GM21786 (cell line): ENCODE data around the gene SLC17A3.

ENCODE experiments used
- ATAC-seq: cut with Tn5 transposase; IDR thresholded peaks from one replicate; pipeline ENCODE4 v1.9.1; 2021; ENCODE audit not compliant: unreplicated experiment

The SLC17A3 gene

DNA sequence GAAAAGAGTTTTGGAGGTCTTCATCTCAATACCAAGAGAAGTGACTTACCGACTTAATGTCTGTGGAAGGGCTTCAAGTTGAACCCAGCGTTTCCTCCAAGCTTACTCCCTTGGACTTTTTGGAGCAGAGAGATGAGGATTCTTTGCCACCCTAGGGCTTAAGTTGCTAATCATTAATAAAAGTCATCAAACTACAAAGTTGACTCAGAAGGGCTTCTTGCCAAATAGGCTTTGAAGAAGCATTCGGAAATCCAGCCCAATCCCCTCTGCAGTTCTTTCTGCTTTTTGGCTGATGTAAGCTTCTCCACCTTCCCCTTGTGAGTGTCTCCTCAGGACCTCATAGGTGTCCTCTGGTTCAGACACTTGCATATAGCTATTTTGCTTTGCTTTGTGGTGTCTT, at the start of gene SLC17A3:
Gene SLC17A3, minus strand, starts transcription at position 126 of the 400 bp plus-strand sequence. CDS start 5,856 bp downstream, outside the sequence.
- no peak for ATAC-seq

GRCh38 chr6:25922301-25922700, 48.3 kb upstream of the SLC17A3 start:
- no peak for ATAC-seq

DNA sequence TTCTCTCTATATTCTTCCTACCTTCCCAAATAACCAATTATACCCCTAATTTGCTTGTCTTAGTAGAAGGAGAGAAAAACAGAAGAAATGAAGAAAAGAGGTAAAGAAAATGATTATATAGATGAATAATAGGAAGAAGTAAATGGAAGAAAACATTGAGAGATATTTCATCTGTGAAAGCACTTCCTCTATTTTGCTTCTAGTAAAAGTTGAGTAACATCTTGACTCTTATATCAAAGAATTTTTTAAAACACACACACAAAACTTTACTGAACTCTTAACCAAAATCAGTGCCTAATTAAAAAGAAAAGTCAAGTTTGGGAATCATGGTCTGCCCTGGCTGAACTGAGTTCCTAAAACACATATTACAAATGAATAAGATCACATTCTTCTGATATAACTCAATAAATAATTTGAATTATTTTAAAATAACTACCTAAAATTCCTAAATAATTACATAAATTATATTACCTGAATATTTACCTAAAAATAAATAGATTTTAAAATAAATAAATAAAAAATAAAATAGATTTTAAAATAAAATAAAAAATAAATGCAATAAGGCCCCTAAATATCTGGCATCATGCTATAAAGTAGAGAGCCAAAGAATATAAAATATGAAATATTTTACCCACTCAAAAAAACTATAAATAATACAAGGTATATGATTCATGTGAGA, 47.6 kb upstream of the SLC17A3 start:
- no peak for ATAC-seq

- ATAC-seq: no peak
Measured at GRCh38 chr6:25919657-25920056, 45.6 kb upstream of the SLC17A3 start.

GRCh38 chr6:25918083-25918683, 44.1 kb upstream of the SLC17A3 start:
- no peak for ATAC-seq

DNA sequence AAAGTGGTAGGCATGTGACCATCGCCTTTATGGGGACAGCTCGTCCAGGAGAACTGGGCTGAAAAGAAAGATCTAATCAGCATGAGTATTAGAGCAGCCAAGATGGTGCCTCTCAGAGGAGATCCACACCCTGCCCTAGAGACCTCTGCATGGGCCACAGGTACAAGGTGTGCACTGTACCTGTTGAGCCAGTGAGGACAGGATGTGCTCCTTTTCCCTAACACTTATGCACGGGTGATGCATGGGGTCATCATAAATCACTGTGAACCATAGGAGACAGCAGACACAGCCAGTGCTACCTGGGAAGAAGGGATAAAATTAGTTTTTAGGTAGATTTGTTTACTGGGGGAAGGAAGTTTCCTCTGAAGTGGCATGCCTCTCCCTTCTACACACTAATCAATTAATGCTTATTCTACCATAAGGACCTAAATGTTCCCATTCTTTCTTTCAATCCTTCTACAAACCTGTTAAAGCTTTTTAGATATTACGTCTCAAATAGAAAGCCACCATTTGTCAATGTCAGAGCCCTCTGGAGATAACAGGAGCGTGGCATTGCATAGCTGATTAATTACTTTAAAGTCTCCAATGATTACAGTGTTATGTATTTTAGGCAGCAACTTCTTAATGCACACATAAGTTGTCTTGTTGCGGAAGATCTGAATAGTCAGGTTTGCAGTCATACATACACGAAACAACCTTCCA, 42.9 kb upstream of the SLC17A3 start:
- ATAC-seq: no peak

DNA sequence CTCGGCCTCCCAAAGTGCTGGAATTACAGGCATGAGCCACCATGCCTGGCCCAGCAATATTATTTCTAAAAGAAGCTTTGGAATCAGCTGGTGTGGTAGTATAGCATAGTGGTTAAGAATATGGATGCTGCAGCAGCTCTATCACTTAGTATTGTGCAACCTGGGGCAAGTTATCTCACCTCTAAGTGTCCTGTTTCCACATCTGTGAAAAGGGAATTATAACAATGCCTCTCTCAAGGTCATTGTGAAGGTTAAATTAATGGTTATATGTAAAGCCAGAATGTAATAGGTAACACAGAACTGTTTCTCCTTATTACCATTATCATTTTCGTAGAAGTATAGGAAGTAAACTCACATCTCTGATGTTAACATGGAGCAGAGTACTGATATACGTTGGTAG, 42.3 kb upstream of the SLC17A3 start:
- ATAC-seq: no peak

DNA sequence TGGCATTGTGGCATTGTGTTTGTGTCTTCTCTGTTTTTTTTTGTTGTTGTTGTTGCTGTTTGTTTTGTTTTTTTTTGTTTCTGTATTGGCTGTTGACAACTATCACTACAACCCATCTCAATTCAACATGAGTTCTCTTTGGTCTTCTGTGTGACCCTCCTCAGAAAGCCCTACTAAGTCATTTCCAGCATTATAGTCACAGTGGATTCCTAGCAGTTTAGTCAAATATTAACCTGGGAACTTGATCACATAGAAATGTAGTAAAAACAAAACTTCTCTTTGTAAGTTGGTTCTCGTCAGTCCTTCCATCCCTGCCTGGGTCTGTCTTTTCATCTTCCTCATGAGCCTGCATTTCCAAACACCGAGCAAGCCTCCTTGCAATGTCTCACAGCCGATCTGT, 39.7 kb upstream of the SLC17A3 start:
- no peak for ATAC-seq

- ATAC-seq: no peak
Measured at GRCh38 chr6:25911351-25911750, 37.3 kb upstream of the SLC17A3 start.

GRCh38 chr6:25907475-25908014, 33.5 kb upstream of the SLC17A3 start:
- no peak for ATAC-seq

DNA sequence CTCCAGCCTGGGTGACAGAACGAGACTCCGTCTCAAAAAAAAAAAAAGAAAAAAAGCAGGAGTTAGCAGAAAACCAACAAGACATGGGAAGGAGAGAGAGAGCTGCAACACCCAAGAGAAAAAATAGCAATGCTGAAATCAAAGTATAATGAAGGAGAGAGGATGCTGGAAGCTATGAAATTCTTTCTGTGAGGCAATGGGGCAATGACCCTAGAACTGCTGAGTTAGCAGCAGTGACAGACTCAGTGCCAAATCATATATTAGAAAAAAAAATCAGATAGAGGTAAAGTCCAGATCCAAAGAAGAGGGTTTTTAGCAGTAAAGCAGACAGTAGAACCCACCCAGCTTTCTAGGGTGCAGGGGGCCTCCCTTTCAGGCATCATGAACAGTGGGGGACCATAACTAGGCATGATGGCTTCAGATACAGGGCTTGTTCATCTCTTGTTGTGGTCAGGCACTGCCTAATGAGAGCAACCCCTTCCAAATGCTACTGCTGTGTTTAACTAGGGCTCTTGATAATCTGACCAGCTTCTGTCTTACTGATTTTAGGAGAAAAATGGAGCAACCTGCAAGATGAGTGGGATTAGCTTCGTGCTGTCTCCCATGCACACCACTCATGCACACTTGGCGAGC, 29.5 kb upstream of the SLC17A3 start:
- no peak for ATAC-seq

- no peak for ATAC-seq
Measured at GRCh38 chr6:25902071-25902470, 28.0 kb upstream of the SLC17A3 start.

DNA sequence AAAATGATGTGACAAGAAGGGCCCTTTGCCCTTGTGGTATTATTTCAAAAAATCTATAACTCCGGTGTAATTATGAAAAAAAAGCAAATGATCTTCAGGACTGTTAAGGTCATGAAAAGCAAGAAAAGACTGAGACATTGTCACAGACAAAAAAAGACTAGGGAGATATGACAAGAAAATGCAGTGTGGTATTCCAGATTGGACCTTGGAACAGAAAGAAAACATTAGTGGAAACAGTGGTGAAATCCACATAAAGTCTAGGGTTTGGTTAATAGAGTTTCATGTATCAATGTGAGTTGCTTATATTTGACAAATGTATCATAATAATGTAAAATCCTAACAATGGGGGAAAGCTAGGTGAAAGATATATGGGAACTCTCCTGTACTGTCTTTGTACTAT, 26.8 kb upstream of the SLC17A3 start:
- ATAC-seq: no peak

- no peak for ATAC-seq
Measured at GRCh38 chr6:25899580-25900408, 25.8 kb upstream of the SLC17A3 start.

- ATAC-seq: no peak
Measured at GRCh38 chr6:25899123-25899522, 25.1 kb upstream of the SLC17A3 start.

- no peak for ATAC-seq
Measured at GRCh38 chr6:25898289-25898977, 24.4 kb upstream of the SLC17A3 start.

- ATAC-seq: no peak
Measured at GRCh38 chr6:25896252-25896651, 22.2 kb upstream of the SLC17A3 start.

DNA sequence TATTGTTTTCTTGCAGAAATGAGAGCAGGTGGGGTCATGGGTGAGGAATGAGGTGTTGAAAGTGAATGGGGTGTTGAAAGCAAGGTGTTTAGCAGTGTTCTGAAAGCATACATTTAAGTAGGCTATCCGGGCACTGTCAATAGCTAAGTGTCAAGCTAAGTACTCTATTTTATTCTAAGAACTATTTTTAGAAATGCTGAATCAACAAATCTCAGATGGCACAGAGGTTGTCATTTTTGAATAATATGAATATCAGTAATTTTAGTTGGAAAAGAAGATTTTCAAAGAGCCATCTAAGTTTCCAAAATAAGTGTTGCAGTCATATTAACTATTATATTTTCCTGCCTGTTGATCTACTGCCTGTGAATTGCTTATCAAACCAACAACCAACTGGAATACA, 21.7 kb upstream of the SLC17A3 start:
- ATAC-seq: no peak

DNA sequence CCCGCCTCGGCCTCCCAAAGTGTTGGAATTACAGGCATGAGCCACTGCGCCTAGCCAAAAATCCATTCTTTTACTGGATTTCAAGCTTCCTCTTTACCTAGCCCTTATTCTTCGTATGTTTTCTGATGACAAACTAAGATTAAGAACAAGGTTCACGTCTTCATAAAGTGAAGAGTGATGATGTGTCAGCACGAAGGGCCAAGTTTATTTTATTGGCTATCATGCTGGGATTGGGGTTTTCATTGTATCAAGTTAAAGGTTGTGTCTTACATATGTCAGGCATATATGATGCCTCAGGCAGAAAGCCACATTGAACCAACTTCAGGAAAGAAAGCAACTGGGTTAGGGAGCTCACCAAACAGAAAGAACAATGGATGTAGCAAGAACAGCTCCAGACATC, 19.7 kb upstream of the SLC17A3 start:
- no peak for ATAC-seq

- no peak for ATAC-seq
Measured at GRCh38 chr6:25892877-25893276, 18.8 kb upstream of the SLC17A3 start.
